ENCODE data around the gene LRSAM1. TPM values are rescaled to one million over a fixed set of nuclear protein-coding genes. Genes with fewer than 3 reads are reported as not detected.

LRSAM1 gene
- total RNA-seq, 3 donors from 2014 or later, result 16.8 to 29.0 (median 17.9) TPM

- TF ChIP-seq, protein P1, sequence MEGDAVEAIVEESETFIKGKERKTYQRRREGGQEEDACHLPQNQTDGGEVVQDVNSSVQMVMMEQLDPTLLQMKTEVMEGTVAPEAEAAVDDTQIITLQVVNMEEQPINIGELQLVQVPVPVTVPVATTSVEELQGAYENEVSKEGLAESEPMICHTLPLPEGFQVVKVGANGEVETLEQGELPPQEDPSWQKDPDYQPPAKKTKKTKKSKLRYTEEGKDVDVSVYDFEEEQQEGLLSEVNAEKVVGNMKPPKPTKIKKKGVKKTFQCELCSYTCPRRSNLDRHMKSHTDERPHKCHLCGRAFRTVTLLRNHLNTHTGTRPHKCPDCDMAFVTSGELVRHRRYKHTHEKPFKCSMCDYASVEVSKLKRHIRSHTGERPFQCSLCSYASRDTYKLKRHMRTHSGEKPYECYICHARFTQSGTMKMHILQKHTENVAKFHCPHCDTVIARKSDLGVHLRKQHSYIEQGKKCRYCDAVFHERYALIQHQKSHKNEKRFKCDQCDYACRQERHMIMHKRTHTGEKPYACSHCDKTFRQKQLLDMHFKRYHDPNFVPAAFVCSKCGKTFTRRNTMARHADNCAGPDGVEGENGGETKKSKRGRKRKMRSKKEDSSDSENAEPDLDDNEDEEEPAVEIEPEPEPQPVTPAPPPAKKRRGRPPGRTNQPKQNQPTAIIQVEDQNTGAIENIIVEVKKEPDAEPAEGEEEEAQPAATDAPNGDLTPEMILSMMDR (IDR thresholded peaks at IDR 0.05), result no peak
- Histone ChIP-seq H3K9me3 (no peaks in the 10 kb centered on the region), H3K4me1 (ENCODE audit: low read depth) (no peaks in the 10 kb centered on the region), H3K4me3 (no peak overlapping the region), H3K36me3 (ENCODE audit: low read depth) (no peaks in the 10 kb centered on the region)
- no peak for DNase-seq
- intact Hi-C loops (cut with DNase I, micrococcal nuclease), result no loop called here
- no peak for ATAC-seq
Measured at GRCh38 chr9:127489471-127490115, 38.3 kb downstream of the LRSAM1 start.

GRCh38 chr9:127490535-127491230 is 39.4 kb downstream of the LRSAM1 start:
- intact Hi-C loops (cut with DNase I, micrococcal nuclease), result no loop called here
- Histone ChIP-seq H3K9me3 (no peaks in the 10 kb centered on the region), H3K36me3 (ENCODE audit: low read depth) (no peaks in the 10 kb centered on the region), H3K4me1 (ENCODE audit: low read depth) (peaks cover 6% of the 10 kb centered on the region), H3K4me3 (no peak overlapping the region)
- TF ChIP-seq, protein P1 (IDR thresholded peaks at IDR 0.05), result no peak
- no peak for DNase-seq
- no peak for ATAC-seq

DNA sequence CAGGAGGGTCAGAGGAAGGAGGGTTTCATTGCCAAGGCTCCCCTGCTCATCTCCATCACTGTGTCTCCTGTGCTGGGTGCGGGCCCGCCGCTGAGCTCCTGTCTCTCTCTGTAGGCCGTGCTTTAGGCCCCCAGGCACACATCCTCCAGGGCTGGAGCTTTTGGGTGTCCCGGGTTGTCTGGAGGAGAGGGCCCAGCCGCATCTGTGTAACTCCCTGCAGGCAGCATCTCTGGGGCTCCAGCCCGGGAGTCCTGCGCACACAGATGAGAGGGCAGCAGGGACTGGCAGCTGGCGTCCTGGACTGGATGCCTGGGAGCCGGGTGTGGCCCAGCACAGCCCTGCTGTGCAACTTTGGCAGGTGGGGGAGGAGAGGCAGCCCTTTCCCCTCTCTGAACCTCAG is 40.2 kb downstream of the LRSAM1 start:
- TF ChIP-seq, protein P1 (IDR thresholded peaks at IDR 0.05), result no peak
- peaks cover 6% of the 10 kb centered on the region for H3K4me1 ChIP-seq (ENCODE audit: low read depth)
- DNase-seq (no peak), ATAC-seq (no peak)
- no peaks in the 10 kb centered on the region for H3K36me3 ChIP-seq (ENCODE audit: low read depth)
- intact Hi-C loops (cut with DNase I, micrococcal nuclease), result no loop called here
- no peaks in the 10 kb centered on the region for H3K9me3 ChIP-seq
- no peak overlapping the region for H3K4me3 ChIP-seq

DNA sequence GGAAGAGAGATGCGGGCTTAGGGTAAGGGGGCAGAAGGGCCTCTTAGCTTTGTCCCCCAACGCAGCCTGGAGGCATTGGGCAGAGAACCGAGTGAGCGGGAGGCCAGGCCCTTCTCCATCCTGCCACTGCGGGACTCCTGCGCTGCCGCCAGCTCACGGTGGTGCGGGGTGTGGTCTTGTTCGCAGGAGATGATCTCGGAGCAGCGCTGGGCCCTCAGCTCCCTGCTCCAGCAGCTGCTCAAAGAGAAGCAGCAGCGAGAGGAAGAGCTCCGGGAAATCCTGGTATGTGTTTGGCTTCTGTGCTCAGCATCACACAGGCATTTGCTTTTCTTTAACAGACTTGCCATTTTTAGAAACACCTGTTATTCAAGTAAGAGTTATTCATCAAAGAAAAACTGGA is 41.3 kb downstream of the LRSAM1 start:
- H3K4me1 ChIP-seq (ENCODE audit: low read depth), result peaks cover 6% of the 10 kb centered on the region
- ATAC-seq (no peak), DNase-seq (no peak)
- intact Hi-C loops (cut with DNase I, micrococcal nuclease), result no loop called here
- H3K9me3 ChIP-seq, result no peaks in the 10 kb centered on the region
- TF ChIP-seq, protein P1 (IDR thresholded peaks at IDR 0.05), result no peak
- no peak overlapping the region for H3K4me3 ChIP-seq
- no peaks in the 10 kb centered on the region for H3K36me3 ChIP-seq (ENCODE audit: low read depth)

- Histone ChIP-seq H3K4me1 (ENCODE audit: low read depth) (peaks cover 6% of the 10 kb centered on the region), H3K9me3 (no peaks in the 10 kb centered on the region), H3K36me3 (ENCODE audit: low read depth) (no peaks in the 10 kb centered on the region), H3K4me3 (no peak overlapping the region)
- intact Hi-C loops (cut with DNase I, micrococcal nuclease), result no loop called here
- DNase-seq (peak in 1 of 3 donors; percentile 33), ATAC-seq (no peak)
- TF ChIP-seq, protein P1 (IDR thresholded peaks at IDR 0.05), result no peak
Measured at GRCh38 chr9:127493592-127494303, 42.4 kb downstream of the LRSAM1 start.
